ENCODE measurements around the gene LAMA5. TPM values are rescaled to one million over a fixed set of nuclear protein-coding genes. Genes with fewer than 3 reads are reported as not detected.

Gene LAMA5
- total and polyA plus RNA-seq, 2 of the 8 experiments (the other 6 are each of a cell fraction or from before 2014, with no cell fraction given), result 34.4 to 225 TPM

GRCh38 chr20:62365814-62366369 is 1.2 kb downstream of the LAMA5 start:
- Histone ChIP-seq H2AK5ac (ENCODE audit: low read depth, low read length) (peak overlapping the region; percentile 58; the same call in 1 of the 2 replicates), H2BK12ac (ENCODE audit: low read depth, low read length) (peak overlapping the region; percentile 68; the same call in 1 of the 2 replicates), H3K4me2 (ENCODE audit: insufficient read depth in 1 of 2, low read depth in 2 of 2, low read length in 2 of 2) (peak overlapping the region; percentile 84), H3K9ac (replicated peaks in 1 of 4; ENCODE audit: extremely low read depth in 1 of 4, low read depth in 3 of 4, low read length in 3 of 4) (peak overlapping the region in 3 of 4 experiments; percentile 12 to 69 (median 60); a peak in 5 of 7 replicates), H3K79me1 (ENCODE audit: low read depth, low read length) (peaks cover 10% of the 10 kb centered on the region), H3K14ac (ENCODE audit: insufficient read length) (no peak overlapping the region), H3K9me3 (ENCODE audit: insufficient read depth in 2 of 2, low read depth in 1 of 2, low read length in 1 of 2) (no peaks in the 10 kb centered on the region), H3K4ac (replicated peaks; ENCODE audit: insufficient read length, low read depth, low read length) (peak overlapping the region; percentile 80), H3K56ac (replicated peaks; ENCODE audit: insufficient read length, low read depth, low read length) (peak overlapping the region; percentile 62), H3K36me3 (ENCODE audit: control insufficient read depth in 2 of 4, insufficient read depth in 4 of 4, low read length in 3 of 4) (peaks cover 0 to 10% (median 2%) of the 10 kb centered on the region in 4 experiments; a peak in 3 of 8 replicates), H3K4me1 (replicated peaks in 1 of 4; ENCODE audit: control insufficient read depth in 3 of 4, insufficient read depth in 4 of 4, low read length in 3 of 4) (peaks cover 19 to 81% (median 74%) of the 10 kb centered on the region in 4 experiments), H2BK20ac (ENCODE audit: low read length) (no peak overlapping the region), H2AFZ (ENCODE audit: low read length) (no peak overlapping the region), H3K27me3 (replicated peaks in 1 of 4; ENCODE audit: control insufficient read depth in 3 of 4, extremely low read depth in 1 of 4, insufficient read depth in 3 of 4, low read length in 3 of 4) (no peaks in the 10 kb centered on the region), H3K4me3 (ENCODE audit: extremely low read depth in 1 of 4, insufficient read depth in 2 of 4, low read depth in 3 of 4, low read length in 4 of 4) (peak overlapping the region; percentile 76 to 94 (median 77)), H2BK15ac (ENCODE audit: low read length) (peak overlapping the region; percentile 81; the same call in 1 of the 2 replicates), H3K27ac (ENCODE audit: low read depth, low read length) (peak overlapping the region; percentile 42; the same call in 1 of the 2 replicates), H4K8ac (ENCODE audit: extremely low read depth, insufficient read depth, low read length) (peak overlapping the region; percentile 54; the same call in 1 of the 2 replicates), H3K23ac (ENCODE audit: insufficient read length) (no peak overlapping the region), H3K23me2 (ENCODE audit: low read depth, low read length) (peaks cover 14% of the 10 kb centered on the region), H4K91ac (replicated peaks; ENCODE audit: insufficient read length, low read length) (peak overlapping the region; percentile 79), H3K79me2 (ENCODE audit: control insufficient read depth in 1 of 2, insufficient read depth in 2 of 2, low read length in 2 of 2) (peaks cover 11 to 46% of the 10 kb centered on the region in 2 experiments; a peak in 3 of 4 replicates), H2BK120ac (replicated peaks; ENCODE audit: low read depth, low read length) (no peak overlapping the region), H4K20me1 (replicated peaks in 1 of 2; ENCODE audit: control insufficient read depth in 1 of 2, insufficient read depth in 2 of 2, low read length in 2 of 2) (peaks cover 7 to 10% of the 10 kb centered on the region in 2 experiments), H4K5ac (ENCODE audit: insufficient read length, low read depth, low read length) (peak overlapping the region; percentile 63), H2BK5ac (ENCODE audit: low read depth, low read length) (peak overlapping the region; percentile 99), H3K18ac (ENCODE audit: extremely low read depth, low read length) (peak overlapping the region; percentile 93)
- 21% methylated on average over 6 of the region's 10 CpGs; no CpG with 5 or more reads in 1 of the 2 experiments for WGBS, 2 experiments (ENCODE audit: extremely low coverage in 1 of 2, insufficient coverage in 1 of 2, insufficient read length in 1 of 2, insufficient replicate concordance in 2 of 2, low coverage in 1 of 2, low lambda C conversion rate in 2 of 2, missing lambda C conversion rate in 1 of 2)
- ChIA-PET POLR2A (ENCODE audit: partially characterized antibody) (interaction anchor here (0.9 to 12.6 kb wide), 10 partner anchors 11 to 61 kb away, joined by 3 to 213 read pairs (median 16); partner anchors contain the start of genes ADRM1 and RPS21), CTCF (ENCODE audit: partially characterized antibody) (interaction anchor here (0.6 to 10.9 kb wide), 11 partner anchors 10 to 559 kb away, joined by 3 to 212 read pairs (median 3); partner anchors contain the start of gene RPS21)
- FAIRE-seq (no peak), DNase-seq (ENCODE audit: low read depth in 1 of 2, low spot score in 2 of 2) (no peak)
- TF ChIP-seq KDM5A (IDR thresholded peaks at IDR 0.05; ENCODE audit: low read length) (no peak), SIRT6 (IDR thresholded peaks at IDR 0.05; ENCODE audit: low read length) (no peak), POLR2A (IDR thresholded peaks at IDR 0.05; ENCODE audit: control extremely low read depth in 1 of 2, low read depth in 2 of 2, low read length in 2 of 2) (peak in 1 of 2 experiments; percentile 28; a peak in 1 of 3 replicates), POU5F1 (IDR thresholded peaks at IDR 0.05; ENCODE audit: low read depth, low read length) (no peak), GTF2F1 (IDR thresholded peaks at IDR 0.05; ENCODE audit: borderline replicate concordance, low read depth, low read length) (no peak), POLR2AphosphoS5 (IDR thresholded peaks at IDR 0.05; ENCODE audit: low read depth, low read length) (no peak), ASH2L (IDR thresholded peaks at IDR 0.05; ENCODE audit: low read length) (no peak), EP300 (IDR thresholded peaks at IDR 0.05; ENCODE audit: borderline replicate concordance in 1 of 2, low read depth in 2 of 2, low read length in 2 of 2) (no peak), TCF12 (IDR thresholded peaks at IDR 0.05; ENCODE audit: low read depth, low read length) (no peak), NANOG (IDR thresholded peaks at IDR 0.05; ENCODE audit: insufficient read depth, low read depth, low read length, poor library complexity, severe bottlenecking) (no peak), CHD2 (IDR thresholded peaks at IDR 0.05; ENCODE audit: low read length) (no peak), BACH1 (IDR thresholded peaks at IDR 0.05; ENCODE audit: low read length) (no peak), FOSL1 (IDR thresholded peaks at IDR 0.05; ENCODE audit: insufficient read depth, low read depth, low read length) (no peak), ZNF274 (IDR thresholded peaks at IDR 0.05; ENCODE audit: borderline replicate concordance, extremely low read depth, low read length) (no peak)

Data from H1 (cell line).